MV-4-11 (cell line): ENCODE data around the gene FAM174C.

ENCODE experiments used
- DNase-seq: peaks from one replicate; lab custom pipeline; 2025; lab: John Stamatoyannopoulos, UW

FAM174C gene

DNA sequence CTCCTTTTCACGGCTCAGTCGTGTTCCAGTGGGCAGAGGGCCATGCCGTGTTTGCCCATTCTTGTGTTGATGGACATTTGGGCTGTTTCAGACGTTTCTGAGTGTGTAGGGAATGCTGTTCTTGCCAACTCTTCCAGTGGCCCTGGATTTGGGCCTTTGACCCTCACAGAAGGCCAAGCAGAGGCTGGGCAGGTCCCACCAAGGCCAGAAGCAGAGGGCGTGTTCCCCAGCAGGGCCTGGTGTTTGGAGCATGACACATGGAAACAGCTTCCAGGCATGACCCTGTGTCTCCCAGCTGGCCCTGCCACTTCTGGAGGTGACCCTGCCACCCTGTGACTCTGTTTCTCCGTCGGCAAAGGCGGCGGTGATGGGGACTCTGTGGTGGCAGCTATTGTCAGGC, 46.2 kb downstream of the FAM174C start:
- no peak for DNase-seq

DNA sequence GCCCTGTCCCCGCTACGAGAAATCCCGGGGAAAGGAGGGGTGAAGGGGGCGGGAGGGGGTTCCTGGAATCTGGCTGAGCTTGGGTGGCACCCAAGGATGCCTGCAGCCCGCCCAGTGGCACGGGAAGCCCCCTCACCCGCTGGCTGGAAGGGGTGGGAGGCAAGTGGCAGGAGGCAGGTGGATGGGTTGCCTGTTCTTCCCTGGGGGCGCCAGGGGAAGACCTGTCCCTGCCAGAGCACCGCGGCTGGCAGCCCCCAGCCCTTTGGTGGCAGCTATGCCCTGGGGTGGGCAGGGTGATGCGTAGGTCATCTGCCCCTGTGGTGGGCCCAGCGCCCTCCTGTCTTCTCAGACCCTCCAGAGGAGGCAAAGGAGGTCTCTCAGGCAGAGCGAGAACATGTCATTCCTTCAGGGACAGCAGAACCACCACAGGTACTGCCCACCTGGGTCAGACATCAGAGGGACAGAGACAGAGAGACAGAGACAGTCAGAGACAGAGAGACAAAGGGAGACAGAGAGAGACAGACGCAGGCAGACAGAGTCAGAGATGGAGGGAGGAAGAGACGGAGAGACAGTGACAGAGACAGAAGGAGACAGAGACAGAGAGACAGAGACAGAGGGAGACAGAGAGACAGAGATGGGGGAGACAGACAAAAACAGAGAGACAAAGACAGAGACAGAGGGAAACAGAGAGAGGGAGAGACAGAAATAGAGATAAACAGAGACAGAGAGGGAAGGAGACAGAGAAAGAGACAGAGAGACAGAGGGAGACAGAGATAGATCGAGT, 47.1 kb downstream of the FAM174C start:
- no peak for DNase-seq

DNA sequence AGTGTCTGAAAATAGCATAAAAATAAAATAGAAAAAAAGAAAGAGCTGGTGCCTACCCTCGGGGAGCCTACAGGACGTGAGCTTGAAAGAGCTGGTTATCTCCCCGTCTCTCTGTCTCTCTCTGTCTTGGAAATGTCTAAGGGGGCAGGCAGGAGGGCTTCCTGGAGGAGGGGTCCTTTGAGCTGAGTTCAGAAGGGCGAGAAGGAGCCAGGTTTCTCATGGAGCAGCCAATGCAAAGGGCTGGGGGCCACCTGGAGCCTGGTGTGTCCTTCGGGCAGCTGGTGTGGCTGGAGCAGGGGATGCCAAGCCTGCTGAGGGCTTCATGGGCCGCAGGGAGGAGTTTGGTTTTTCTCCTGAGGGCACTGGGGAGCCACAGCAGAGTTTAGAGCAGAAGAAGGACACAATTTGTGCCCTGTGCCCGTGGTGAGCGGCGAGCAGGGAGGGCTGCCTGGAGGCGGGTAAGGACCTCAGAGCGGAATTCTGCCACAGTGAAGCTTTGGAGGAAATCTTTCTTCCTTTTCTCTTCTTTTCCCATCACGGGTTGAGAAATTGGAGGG, 49.0 kb downstream of the FAM174C start:
- no peak for DNase-seq

DNA sequence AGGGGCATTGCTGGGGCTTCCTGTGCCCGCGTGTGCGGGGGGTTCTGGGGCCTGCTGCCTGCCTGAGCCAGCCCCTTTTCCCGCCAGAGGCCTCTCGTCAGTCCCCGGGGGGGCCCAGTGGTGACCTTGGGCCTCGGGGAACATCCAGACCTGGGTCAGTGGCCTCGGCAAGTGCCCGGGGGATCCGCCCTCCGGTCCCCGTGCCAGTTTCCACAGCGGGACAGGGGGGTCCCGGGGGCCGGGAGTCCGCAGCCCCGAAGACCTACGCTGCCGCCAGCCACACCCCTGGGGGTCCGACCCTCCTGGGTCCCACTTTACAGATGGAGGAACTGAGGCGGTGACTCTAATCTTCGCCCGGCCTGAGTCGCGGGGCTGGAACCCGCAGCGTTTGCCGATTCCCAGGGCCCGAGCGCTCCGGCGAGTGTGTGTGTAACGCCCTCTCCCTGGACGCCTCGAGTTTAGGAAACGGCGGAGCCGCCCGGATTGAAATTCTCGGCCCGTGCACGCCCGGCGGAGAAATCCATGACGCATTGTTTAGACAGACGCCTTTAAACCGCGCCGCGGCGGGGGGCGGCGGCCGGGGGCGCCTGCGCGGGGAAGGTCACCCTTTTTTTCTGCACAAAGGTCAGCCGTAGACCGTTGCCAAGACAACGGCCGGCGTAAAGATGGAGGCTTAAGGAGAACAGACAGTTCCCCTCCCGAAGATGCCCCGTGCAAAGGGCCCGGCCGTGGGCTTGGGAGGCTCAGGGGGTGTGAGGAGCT, 49.7 kb downstream of the FAM174C start:
- peak; percentile 69 for DNase-seq

DNA sequence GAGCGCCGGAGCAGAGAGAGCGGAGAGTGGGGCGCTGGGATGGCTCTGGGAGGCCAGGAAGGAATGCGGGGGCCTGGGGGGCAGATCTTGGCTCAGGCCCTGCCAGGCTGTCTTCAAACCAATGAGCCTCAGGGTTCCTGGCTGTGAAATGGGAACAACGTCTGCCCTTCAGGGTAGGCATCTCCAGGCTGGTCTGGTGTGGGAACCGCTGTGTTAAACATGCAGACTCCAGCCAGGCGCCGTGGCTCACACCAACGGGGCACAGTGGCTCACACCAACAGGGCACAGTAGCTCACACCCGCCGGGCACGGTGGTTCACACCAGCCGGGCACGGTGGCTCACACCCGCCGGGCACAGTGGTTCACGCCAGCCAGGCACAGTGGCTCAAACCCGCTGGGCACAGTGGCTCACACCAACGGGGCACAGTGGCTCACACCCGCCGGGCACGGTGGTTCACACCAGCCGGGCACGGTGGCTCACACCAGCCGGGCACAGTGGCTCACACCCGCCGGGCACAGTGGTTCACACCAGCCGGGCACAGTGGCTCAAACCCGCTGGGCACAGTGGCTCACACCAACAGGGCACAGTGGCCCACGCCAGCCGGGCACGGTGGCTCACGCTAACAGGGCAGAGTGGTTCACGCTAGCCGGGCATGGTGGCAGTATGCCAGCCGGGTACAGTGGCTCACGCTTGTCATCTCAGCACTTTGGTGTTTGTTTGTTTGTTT, 50.4 kb downstream of the FAM174C start:
- DNase-seq: no peak

DNA sequence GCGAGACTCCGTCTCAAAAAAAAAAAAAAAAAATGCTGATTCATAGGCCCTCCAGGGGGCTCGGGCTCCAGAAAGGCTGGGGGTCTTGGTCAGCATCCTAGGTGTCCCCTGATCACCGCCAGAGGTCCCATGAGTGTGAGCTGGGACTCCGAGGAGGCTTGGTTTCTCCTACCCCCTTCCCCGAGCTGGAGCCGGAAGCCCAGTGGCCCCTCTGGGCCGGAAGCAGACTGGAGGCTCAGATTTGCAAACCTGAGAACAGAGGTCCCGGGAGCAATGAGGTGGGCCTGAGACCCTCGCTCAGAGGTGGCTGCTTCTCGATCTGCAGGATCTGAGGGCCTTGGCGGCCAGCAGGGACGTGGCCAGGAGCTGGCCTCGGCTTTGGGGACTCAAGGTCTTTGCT, 51.8 kb downstream of the FAM174C start:
- DNase-seq: no peak
